ENCODE results near the gene SND1. TPM values are rescaled to one million over a fixed set of nuclear protein-coding genes. Genes with fewer than 3 reads are reported as not detected.

Gene SND1
- total RNA-seq, 6 experiments from 2014 or later, result 217 to 259 (median 247) TPM

- Mint-ChIP-seq H3K27ac (no peak overlapping the region), H3K4me1 (ENCODE audit: low read depth) (peaks cover 11% of the 10 kb centered on the region), H3K27me3 (ENCODE audit: insufficient read depth) (no peaks in the 10 kb centered on the region; the same call in 1 of the 2 replicates), H3K4me3 (no peak overlapping the region), H3K9me3 (no peaks in the 10 kb centered on the region), H3K36me3 (ENCODE audit: low read depth) (peaks cover 29% of the 10 kb centered on the region)
- TF ChIP-seq CTCF (IDR thresholded peaks at IDR 0.05), result no peak
- DNase-seq, result no peak
Observed at GRCh38 chr7:127689194-127689772, 37.3 kb downstream of the SND1 start.

- DNase-seq, result no peak
- Mint-ChIP-seq H3K9me3 (no peaks in the 10 kb centered on the region), H3K36me3 (ENCODE audit: low read depth) (peaks cover 29% of the 10 kb centered on the region), H3K4me3 (no peak overlapping the region), H3K27me3 (ENCODE audit: insufficient read depth) (no peaks in the 10 kb centered on the region; the same call in 1 of the 2 replicates), H3K27ac (no peak overlapping the region), H3K4me1 (ENCODE audit: low read depth) (peaks cover 8% of the 10 kb centered on the region; the same call in 1 of the 2 replicates)
- no peak for TF ChIP-seq CTCF (IDR thresholded peaks at IDR 0.05)
Observed at GRCh38 chr7:127690337-127690736, 38.3 kb downstream of the SND1 start.

GRCh38 chr7:127690806-127691205, 38.8 kb downstream of the SND1 start:
- no peak for DNase-seq
- Mint-ChIP-seq H3K27ac (no peak overlapping the region), H3K27me3 (ENCODE audit: insufficient read depth) (no peaks in the 10 kb centered on the region; the same call in 1 of the 2 replicates), H3K4me1 (ENCODE audit: low read depth) (peaks cover 8% of the 10 kb centered on the region; the same call in 1 of the 2 replicates), H3K4me3 (no peak overlapping the region), H3K9me3 (no peaks in the 10 kb centered on the region), H3K36me3 (ENCODE audit: low read depth) (peaks cover 32% of the 10 kb centered on the region)
- no peak for TF ChIP-seq CTCF (IDR thresholded peaks at IDR 0.05)

- Mint-ChIP-seq H3K36me3 (ENCODE audit: low read depth) (peaks cover 36% of the 10 kb centered on the region), H3K4me3 (no peak overlapping the region), H3K4me1 (ENCODE audit: low read depth) (peaks cover 8% of the 10 kb centered on the region; the same call in 1 of the 2 replicates), H3K9me3 (no peaks in the 10 kb centered on the region), H3K27me3 (ENCODE audit: insufficient read depth) (no peaks in the 10 kb centered on the region; the same call in 1 of the 2 replicates), H3K27ac (no peak overlapping the region)
- DNase-seq, result no peak
- TF ChIP-seq CTCF (IDR thresholded peaks at IDR 0.05), result no peak
Observed at GRCh38 chr7:127692200-127692599, 40.2 kb downstream of the SND1 start.

- H3K4me3 Mint-ChIP-seq, result no peak overlapping the region
- H3K4me1 Mint-ChIP-seq (ENCODE audit: low read depth), result no peaks in the 10 kb centered on the region; the same call in 1 of the 2 replicates
- TF ChIP-seq CTCF (IDR thresholded peaks at IDR 0.05), result no peak
- H3K36me3 Mint-ChIP-seq (ENCODE audit: low read depth), result peaks cover 57% of the 10 kb centered on the region
- H3K9me3 Mint-ChIP-seq, result no peaks in the 10 kb centered on the region
- no peak overlapping the region for H3K27ac Mint-ChIP-seq
- H3K27me3 Mint-ChIP-seq (ENCODE audit: insufficient read depth), result no peaks in the 10 kb centered on the region
- no peak for DNase-seq
Observed at GRCh38 chr7:127699853-127700252, 47.9 kb downstream of the SND1 start.
